AG04450 (cell line): ENCODE results near the gene MACROD2. TPM values are rescaled to one million over a fixed set of nuclear protein-coding genes. Genes with fewer than 3 reads are reported as not detected.

Experiments used
- CTCF ChIA-PET: fragments of 300-600, 350-600 bp; formaldehyde crosslinking; extraction: SDS; loops from one replicate; lab custom pipeline; 2022; ENCODE audit warnings: antibody characterized with exemption, inconsistent platforms; lab: Charles Lee
- POLR2A ChIA-PET: fragments of 350-600 bp; formaldehyde crosslinking; extraction: SDS; loops from one replicate; lab custom pipeline; 2021; ENCODE audit warnings: antibody characterized with exemption, inconsistent platforms; lab: Yijun Ruan, JAX
- DNase-seq: peaks from one replicate; pipeline ENCODE4 v3.0.0-alpha.2; 2011; ENCODE audit warnings: low read depth, low spot score
- H3K27ac ChIP-seq: one replicate; pipeline ENCODE4 v1.5.1; 2012; ENCODE audit warnings: low read depth, low read length, control low read depth
- H3K27me3 ChIP-seq: one replicate; pipeline ENCODE4 v1.6.0; 2012; ENCODE audit warnings: low read length; ENCODE audit not compliant: control insufficient read depth, insufficient read depth
- H3K4me3 ChIP-seq: 2 replicates; pipeline ENCODE4 v1.5.1; 2011; ENCODE audit warnings: mild to moderate bottlenecking, low read depth, low read length, control low read depth
- H3K9me3 ChIP-seq: 2 replicates; pipeline ENCODE4 v1.5.1; 2012; ENCODE audit warnings: low read length; ENCODE audit not compliant: control insufficient read depth, insufficient read depth
- polyA plus RNA-seq: library from polyadenylated mRNA; depleted of rRNA; stranded (reverse); fragments of >200 nt; gene quantifications from 2 replicates; pipeline ENCODE4 v1.2.3, GENCODE V29; 2011
- TF ChIP-seq, protein P1 (sequence below): IDR thresholded peaks from 2 replicates; pipeline ENCODE4 v1.5.1; 2011; ENCODE audit warnings: low read depth, low read length, control low read depth, inconsistent platforms

Gene MACROD2
- polyA plus RNA-seq, 1 experiment: 0.02 TPM

DNA sequence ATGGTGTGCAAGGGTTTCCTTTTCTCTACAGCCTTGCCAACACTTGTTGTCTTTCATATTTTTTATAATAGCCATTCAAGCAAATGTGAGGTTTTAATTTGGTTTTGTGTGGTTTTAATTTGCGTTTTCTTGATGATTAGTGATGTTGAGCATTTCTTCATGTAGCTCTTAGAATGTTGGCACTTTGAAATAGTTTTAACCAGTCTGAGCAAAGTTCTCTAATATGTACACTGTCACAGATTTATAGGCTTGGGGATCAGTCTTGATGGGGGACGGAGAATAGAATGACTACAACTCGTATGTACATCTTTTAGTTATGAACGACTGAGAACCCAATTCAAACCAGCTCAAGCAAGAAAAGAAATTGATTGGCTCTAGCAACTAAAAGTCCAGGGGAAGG, 1574.8 kb downstream of the MACROD2 start:
- ChIA-PET POLR2A (no interaction called here), CTCF (no interaction called here)
- no peaks in the 10 kb centered on the region for H3K27me3 ChIP-seq
- no peak overlapping the region for H3K4me3 ChIP-seq
- no peak for DNase-seq
- TF ChIP-seq, protein P1, sequence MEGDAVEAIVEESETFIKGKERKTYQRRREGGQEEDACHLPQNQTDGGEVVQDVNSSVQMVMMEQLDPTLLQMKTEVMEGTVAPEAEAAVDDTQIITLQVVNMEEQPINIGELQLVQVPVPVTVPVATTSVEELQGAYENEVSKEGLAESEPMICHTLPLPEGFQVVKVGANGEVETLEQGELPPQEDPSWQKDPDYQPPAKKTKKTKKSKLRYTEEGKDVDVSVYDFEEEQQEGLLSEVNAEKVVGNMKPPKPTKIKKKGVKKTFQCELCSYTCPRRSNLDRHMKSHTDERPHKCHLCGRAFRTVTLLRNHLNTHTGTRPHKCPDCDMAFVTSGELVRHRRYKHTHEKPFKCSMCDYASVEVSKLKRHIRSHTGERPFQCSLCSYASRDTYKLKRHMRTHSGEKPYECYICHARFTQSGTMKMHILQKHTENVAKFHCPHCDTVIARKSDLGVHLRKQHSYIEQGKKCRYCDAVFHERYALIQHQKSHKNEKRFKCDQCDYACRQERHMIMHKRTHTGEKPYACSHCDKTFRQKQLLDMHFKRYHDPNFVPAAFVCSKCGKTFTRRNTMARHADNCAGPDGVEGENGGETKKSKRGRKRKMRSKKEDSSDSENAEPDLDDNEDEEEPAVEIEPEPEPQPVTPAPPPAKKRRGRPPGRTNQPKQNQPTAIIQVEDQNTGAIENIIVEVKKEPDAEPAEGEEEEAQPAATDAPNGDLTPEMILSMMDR: no peak
- H3K9me3 ChIP-seq: no peaks in the 10 kb centered on the region
- H3K27ac ChIP-seq: no peak overlapping the region

DNA sequence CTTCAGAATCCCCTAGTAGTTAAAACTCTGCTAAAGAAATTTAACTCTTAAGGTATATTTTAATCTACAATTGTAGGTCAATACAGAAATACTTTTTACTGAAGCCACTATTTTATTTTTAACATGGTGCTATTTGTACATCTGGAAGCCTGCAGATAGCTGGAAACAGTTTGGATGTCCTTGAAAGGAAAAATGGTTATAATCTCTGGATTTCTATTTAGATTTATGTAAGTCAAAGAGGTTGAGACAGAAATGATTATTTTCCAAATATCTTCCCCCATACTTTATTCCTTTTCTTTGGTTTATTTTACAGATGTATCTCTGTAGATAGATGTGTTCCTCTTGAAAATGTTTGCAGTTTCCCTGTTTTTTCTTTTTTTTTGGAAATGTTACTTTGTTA, 1575.7 kb downstream of the MACROD2 start:
- TF ChIP-seq, protein P1: no peak
- Histone ChIP-seq H3K4me3 (no peak overlapping the region), H3K9me3 (no peaks in the 10 kb centered on the region), H3K27ac (no peak overlapping the region), H3K27me3 (no peaks in the 10 kb centered on the region)
- ChIA-PET POLR2A (no interaction called here), CTCF (no interaction called here)
- no peak for DNase-seq

DNA sequence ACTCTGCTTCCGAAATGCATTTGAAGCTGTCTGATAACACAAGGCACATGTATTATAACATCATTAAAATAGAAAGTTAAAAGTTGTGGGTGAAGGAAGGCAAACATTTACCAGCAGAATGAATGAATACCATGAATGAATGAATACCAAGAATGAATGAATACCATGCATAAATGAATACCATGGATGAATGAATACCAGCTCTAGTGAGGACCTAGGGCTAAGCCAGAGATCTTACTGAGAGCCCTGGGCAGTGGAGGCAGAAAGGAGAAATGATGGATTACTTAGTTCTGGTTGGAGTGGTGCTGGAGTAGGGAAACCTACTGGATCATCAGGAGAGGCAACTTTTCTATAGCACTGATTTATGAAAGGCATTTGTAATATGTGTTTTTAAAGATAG, 1579.9 kb downstream of the MACROD2 start:
- ChIA-PET POLR2A (no interaction called here), CTCF (no interaction called here)
- TF ChIP-seq, protein P1: no peak
- DNase-seq: no peak
- no peak overlapping the region for H3K4me3 ChIP-seq
- H3K27me3 ChIP-seq: no peaks in the 10 kb centered on the region
- H3K27ac ChIP-seq: no peak overlapping the region
- no peaks in the 10 kb centered on the region for H3K9me3 ChIP-seq

DNA sequence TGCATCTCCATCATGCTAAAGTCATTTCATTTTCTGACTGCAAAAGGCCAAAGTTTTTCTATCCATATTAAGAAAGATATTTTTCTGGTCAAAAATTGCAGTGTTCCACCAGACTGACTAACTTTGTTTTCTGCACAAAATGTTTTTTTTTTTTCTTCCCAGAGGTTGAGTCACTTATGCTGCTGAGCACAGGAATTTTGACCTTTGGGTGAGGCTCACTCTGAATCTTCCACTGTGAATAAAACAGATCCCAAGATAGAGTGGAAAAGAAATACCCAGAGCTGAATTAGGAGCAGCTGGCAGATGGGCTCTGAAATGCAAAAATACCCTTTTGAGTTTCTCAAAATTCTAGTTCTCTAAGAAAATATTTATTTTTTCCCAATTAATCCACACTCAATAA, 1581.1 kb downstream of the MACROD2 start:
- no peaks in the 10 kb centered on the region for H3K9me3 ChIP-seq
- ChIA-PET CTCF (no interaction called here), POLR2A (no interaction called here)
- H3K27me3 ChIP-seq: peaks cover under 1% of the 10 kb centered on the region
- no peak overlapping the region for H3K27ac ChIP-seq
- DNase-seq: no peak
- H3K4me3 ChIP-seq: no peak overlapping the region
- TF ChIP-seq, protein P1: no peak

DNA sequence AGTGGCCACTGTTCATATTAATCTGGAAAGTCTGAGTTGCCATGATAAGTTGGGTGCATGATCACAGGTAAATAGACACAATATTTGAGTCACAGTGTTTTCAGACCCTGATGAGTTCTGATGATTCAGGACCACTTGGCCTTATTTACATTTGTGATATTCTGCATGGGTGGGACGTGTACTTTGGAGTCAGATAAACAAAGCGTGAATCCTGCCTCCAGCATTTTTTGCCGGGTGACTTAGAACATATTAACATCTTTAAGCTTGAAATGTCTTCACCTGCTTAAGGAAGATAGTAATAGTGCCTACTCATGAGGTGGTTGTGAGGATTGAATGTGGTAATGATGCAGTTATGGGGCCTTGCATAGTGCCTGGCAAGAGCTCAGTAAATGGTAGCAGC, 1582.8 kb downstream of the MACROD2 start:
- Histone ChIP-seq H3K9me3 (no peaks in the 10 kb centered on the region), H3K4me3 (no peak overlapping the region), H3K27me3 (peaks cover 2% of the 10 kb centered on the region), H3K27ac (no peak overlapping the region)
- DNase-seq: no peak
- CTCF ChIA-PET: no interaction called here
- TF ChIP-seq, protein P1: no peak
- POLR2A ChIA-PET: no interaction called here
